ENCODE measurements around the gene ZNF680. TPM values are rescaled to one million over a fixed set of nuclear protein-coding genes. Genes with fewer than 3 reads are reported as not detected.

The ZNF680 gene
- total RNA-seq, 4 donors from 2014 or later: 5.5 to 10.3 (median 7.4) TPM

DNA sequence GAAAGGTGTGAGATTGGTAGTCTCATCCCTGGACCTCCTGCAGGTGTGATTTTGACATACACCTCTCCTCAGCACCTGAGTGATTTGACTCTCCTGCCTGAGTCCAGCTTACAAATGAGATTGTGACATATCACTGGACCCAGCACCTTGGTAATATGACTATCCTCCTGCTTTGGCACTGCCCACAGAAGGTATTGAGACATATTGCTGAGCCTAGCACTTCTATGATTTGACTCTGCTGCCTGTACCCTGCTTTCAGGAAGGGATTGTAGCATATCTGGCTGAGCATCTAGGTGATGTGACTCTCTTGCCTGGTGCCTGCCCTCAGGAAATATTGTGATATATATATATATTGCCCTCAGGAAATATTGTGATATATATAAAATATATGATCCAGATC lies 43.5 kb upstream of the ZNF680 start:
- Histone ChIP-seq H3K9me3 (peaks cover 0 to 6% (median 0%) of the 10 kb centered on the region in 3 donors), H3K27me3 (no peaks in the 10 kb centered on the region), H3K36me3 (no peaks in the 10 kb centered on the region), H3K4me3 (no peak overlapping the region), H3K27ac (no peak overlapping the region), H3K4me1 (no peaks in the 10 kb centered on the region)
- no peak for DNase-seq
- intact Hi-C loops (cut with DNase I): no loop called here
- TF ChIP-seq, protein P1, sequence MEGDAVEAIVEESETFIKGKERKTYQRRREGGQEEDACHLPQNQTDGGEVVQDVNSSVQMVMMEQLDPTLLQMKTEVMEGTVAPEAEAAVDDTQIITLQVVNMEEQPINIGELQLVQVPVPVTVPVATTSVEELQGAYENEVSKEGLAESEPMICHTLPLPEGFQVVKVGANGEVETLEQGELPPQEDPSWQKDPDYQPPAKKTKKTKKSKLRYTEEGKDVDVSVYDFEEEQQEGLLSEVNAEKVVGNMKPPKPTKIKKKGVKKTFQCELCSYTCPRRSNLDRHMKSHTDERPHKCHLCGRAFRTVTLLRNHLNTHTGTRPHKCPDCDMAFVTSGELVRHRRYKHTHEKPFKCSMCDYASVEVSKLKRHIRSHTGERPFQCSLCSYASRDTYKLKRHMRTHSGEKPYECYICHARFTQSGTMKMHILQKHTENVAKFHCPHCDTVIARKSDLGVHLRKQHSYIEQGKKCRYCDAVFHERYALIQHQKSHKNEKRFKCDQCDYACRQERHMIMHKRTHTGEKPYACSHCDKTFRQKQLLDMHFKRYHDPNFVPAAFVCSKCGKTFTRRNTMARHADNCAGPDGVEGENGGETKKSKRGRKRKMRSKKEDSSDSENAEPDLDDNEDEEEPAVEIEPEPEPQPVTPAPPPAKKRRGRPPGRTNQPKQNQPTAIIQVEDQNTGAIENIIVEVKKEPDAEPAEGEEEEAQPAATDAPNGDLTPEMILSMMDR (IDR thresholded peaks at IDR 0.05): no peak
- TF ChIP-seq POLR2A (IDR thresholded peaks at IDR 0.05): no peak

DNA sequence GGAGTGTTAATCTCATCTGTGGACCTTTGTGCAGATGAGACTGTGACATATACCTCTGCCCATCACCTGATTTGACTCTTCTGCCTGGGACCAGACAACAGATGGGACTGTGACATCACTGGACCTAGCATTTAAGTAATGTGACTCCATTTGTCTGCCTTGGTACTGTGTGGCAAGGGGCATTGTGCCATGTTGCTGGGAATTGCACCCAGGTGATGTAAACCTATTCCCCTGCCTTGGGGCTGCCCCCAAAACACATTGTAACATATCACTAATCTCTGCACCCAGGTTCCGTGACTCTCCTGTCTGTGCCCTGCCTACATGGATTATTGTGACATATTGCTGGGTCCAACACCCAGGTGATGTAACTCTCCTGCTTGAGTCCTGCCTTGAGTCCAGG lies 40.4 kb upstream of the ZNF680 start:
- WGBS, 2 donors: no CpG with 5 or more reads among the region's 1 CpG
- Histone ChIP-seq H3K27ac (no peak overlapping the region), H3K4me1 (no peaks in the 10 kb centered on the region), H3K36me3 (no peaks in the 10 kb centered on the region), H3K9me3 (peaks cover 0 to 6% (median 0%) of the 10 kb centered on the region in 3 donors), H3K27me3 (no peaks in the 10 kb centered on the region), H3K4me3 (no peak overlapping the region)
- intact Hi-C loops (cut with DNase I): no loop called here
- no peak for DNase-seq
- no peak for TF ChIP-seq POLR2A (IDR thresholded peaks at IDR 0.05)
- TF ChIP-seq, protein P1 (IDR thresholded peaks at IDR 0.05): no peak

DNA sequence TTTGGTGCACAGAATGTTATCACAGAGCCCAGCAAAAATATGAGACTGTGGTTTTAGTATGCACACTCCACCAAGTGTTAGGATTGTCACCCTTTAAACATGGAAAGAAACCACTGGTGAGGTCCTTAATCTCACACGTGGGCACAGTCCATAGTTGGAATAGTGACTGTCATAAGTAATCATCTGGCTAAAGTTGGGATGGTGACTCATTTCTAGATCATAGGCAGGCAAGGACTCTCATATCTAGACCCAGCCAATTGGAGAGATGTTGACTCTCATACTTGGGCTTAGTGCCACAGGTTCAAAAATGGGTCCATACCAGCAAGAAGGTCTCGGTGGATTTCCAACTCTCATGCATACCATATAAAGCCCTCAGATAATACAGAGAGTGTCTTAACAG lies 39.6 kb upstream of the ZNF680 start:
- Histone ChIP-seq H3K4me1 (no peaks in the 10 kb centered on the region), H3K4me3 (no peak overlapping the region), H3K27me3 (no peaks in the 10 kb centered on the region), H3K27ac (no peak overlapping the region), H3K9me3 (peaks cover 0 to 6% (median 0%) of the 10 kb centered on the region in 3 donors), H3K36me3 (no peaks in the 10 kb centered on the region)
- intact Hi-C loops (cut with DNase I): no loop called here
- DNase-seq: no peak
- TF ChIP-seq, protein P1 (IDR thresholded peaks at IDR 0.05): no peak
- 50 to 56% methylated on average over 1 to 2 of the region's 2 CpGs for WGBS, 2 donors

DNA sequence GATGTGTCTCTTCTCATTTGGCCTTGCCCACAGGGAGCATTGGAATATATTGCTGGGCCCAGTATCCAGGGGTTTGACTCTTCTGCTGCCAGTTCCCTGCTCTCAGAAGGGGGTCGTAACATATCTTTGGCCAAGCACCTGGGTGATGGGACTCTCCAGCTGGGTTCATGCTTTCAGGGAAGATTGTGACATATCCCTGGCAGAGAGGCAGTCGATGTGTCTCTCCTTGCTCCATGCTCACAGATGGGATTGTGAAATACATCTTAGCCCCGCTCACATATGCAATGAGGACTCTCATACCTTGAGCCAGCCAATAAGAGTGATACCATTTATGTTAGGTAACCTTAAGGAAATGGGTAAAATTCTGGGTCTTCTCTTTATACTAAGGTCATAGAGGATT lies 39.2 kb upstream of the ZNF680 start:
- Histone ChIP-seq H3K4me1 (no peaks in the 10 kb centered on the region), H3K9me3 (peaks cover 0 to 6% (median 0%) of the 10 kb centered on the region in 3 donors), H3K27me3 (no peaks in the 10 kb centered on the region), H3K27ac (no peak overlapping the region), H3K36me3 (no peaks in the 10 kb centered on the region), H3K4me3 (no peak overlapping the region)
- intact Hi-C loops (cut with DNase I): no loop called here
- no peak for DNase-seq
- WGBS, 2 donors: 50 to 76% methylated on average over 2 to 3 of the region's 3 CpGs
- TF ChIP-seq POLR2A (IDR thresholded peaks at IDR 0.05): no peak
- TF ChIP-seq, protein P1 (IDR thresholded peaks at IDR 0.05): no peak

DNA sequence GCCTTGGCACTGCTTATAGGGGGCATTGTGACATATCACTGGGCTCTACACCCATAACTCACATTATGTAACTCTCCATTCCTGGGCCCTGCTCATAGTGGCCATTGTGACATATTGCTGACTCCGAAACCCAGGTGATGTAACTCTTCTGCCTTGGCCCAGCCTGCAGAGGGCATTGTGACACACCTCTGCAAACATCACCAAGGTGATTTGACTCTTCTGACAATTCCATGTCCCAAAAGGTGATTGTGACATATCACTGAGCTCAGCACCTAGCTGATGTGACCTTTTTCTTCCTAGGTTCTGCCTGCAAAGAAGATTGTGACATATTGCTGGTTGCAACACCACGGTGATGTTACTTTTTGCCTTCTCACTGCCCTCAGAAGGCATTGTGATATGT lies 36.5 kb upstream of the ZNF680 start:
- 78 to 100% methylated on average over 2 of the region's 2 CpGs for WGBS, 2 donors
- Histone ChIP-seq H3K4me1 (no peaks in the 10 kb centered on the region), H3K9me3 (peaks cover 0 to 4% (median 0%) of the 10 kb centered on the region in 3 donors), H3K27me3 (no peaks in the 10 kb centered on the region), H3K27ac (no peak overlapping the region), H3K4me3 (no peak overlapping the region), H3K36me3 (no peaks in the 10 kb centered on the region)
- no peak for DNase-seq
- intact Hi-C loops (cut with DNase I): no loop called here
- no peak for TF ChIP-seq POLR2A (IDR thresholded peaks at IDR 0.05)
- TF ChIP-seq, protein P1 (IDR thresholded peaks at IDR 0.05): no peak
